DMS 273 treated with DMSO at 0.1 percent for 48 hours (cell line): ENCODE measurements around the gene OGT.
"Not testable (repeated sequence)": the region's sequence is repeated elsewhere in the genome, so short reads cannot be mapped to it uniquely, and the experiment has no call there.

Experiments
- DNase-seq: peaks from one replicate; lab custom pipeline; 2025; lab: John Stamatoyannopoulos, UW

Gene OGT

GRCh38 chrX:71586929-71587328 is 54.0 kb downstream of the OGT start:
- DNase-seq, result no peak

- DNase-seq, result not testable (repeated sequence)
Measured at GRCh38 chrX:71593210-71593609, 60.3 kb downstream of the OGT start.

- no peak for DNase-seq
Measured at GRCh38 chrX:71599965-71600364, 67.1 kb downstream of the OGT start.

GRCh38 chrX:71603618-71604017 is 70.7 kb downstream of the OGT start:
- DNase-seq, result no peak

GRCh38 chrX:71604141-71604540 is 71.2 kb downstream of the OGT start:
- DNase-seq, result no peak

- no peak for DNase-seq
Measured at GRCh38 chrX:71604796-71605568, 72.1 kb downstream of the OGT start.

GRCh38 chrX:71606536-71607216 is 73.8 kb downstream of the OGT start:
- DNase-seq, result no peak

- DNase-seq, result no peak
Measured at GRCh38 chrX:71607488-71607887, 74.6 kb downstream of the OGT start.

GRCh38 chrX:71609095-71609750 is 76.3 kb downstream of the OGT start:
- no peak for DNase-seq

GRCh38 chrX:71611736-71612135 is 78.8 kb downstream of the OGT start:
- DNase-seq, result not testable (repeated sequence)

- DNase-seq, result no peak
Measured at GRCh38 chrX:71612256-71612655, 79.4 kb downstream of the OGT start.

- DNase-seq, result no peak
Measured at GRCh38 chrX:71615056-71615455, 82.2 kb downstream of the OGT start.

- DNase-seq, result no peak
Measured at GRCh38 chrX:71615954-71616353, 83.0 kb downstream of the OGT start.

- DNase-seq, result no peak
Measured at GRCh38 chrX:71616672-71617529, 84.0 kb downstream of the OGT start.

- DNase-seq, result no peak
Measured at GRCh38 chrX:71617742-71618141, 84.8 kb downstream of the OGT start.

GRCh38 chrX:71618303-71618721 is 85.4 kb downstream of the OGT start, which contains the start of gene CXCR3:
CXCR3 (minus strand) TSS chrX:71618511; CDS start chrX:71618449, 62 bp downstream.
- no peak for DNase-seq

GRCh38 chrX:71618787-71619186 is 85.9 kb downstream of the OGT start:
- no peak for DNase-seq

- no peak for DNase-seq
Measured at GRCh38 chrX:71619193-71619592, 86.3 kb downstream of the OGT start.

GRCh38 chrX:71619986-71620385 is 87.1 kb downstream of the OGT start:
- DNase-seq, result no peak

GRCh38 chrX:71621603-71622002 is 88.7 kb downstream of the OGT start:
- no peak for DNase-seq

GRCh38 chrX:71622032-71622575 is 89.2 kb downstream of the OGT start:
- no peak for DNase-seq
